Breast epithelium (tissue), 3 donors: Measurements from ENCODE around the gene CHST2.

Experiments used
- POLR2A ChIP-seq: fragments of 450-650 bp; IDR thresholded peaks from one replicate; pipeline ENCODE4 v1.6.1; 2016; ENCODE audit warnings: antibody characterized with exemption, mild to moderate bottlenecking, moderate library complexity
- TF ChIP-seq, protein P1 (sequence below), 3 donors: fragments of 450-650 bp; IDR thresholded peaks; one replicate each; pipeline ENCODE4 v1.5.1; 2016 to 2017; ENCODE audit warnings: antibody characterized with exemption in 3 of 3, mild to moderate bottlenecking in 3 of 3, moderate library complexity in 3 of 3

GRCh38 chr3:143160437-143160836 is 40.9 kb downstream of the CHST2 start:
- TF ChIP-seq POLR2A = no peak
- TF ChIP-seq, protein P1, sequence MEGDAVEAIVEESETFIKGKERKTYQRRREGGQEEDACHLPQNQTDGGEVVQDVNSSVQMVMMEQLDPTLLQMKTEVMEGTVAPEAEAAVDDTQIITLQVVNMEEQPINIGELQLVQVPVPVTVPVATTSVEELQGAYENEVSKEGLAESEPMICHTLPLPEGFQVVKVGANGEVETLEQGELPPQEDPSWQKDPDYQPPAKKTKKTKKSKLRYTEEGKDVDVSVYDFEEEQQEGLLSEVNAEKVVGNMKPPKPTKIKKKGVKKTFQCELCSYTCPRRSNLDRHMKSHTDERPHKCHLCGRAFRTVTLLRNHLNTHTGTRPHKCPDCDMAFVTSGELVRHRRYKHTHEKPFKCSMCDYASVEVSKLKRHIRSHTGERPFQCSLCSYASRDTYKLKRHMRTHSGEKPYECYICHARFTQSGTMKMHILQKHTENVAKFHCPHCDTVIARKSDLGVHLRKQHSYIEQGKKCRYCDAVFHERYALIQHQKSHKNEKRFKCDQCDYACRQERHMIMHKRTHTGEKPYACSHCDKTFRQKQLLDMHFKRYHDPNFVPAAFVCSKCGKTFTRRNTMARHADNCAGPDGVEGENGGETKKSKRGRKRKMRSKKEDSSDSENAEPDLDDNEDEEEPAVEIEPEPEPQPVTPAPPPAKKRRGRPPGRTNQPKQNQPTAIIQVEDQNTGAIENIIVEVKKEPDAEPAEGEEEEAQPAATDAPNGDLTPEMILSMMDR (IDR thresholded peaks at IDR 0.05) = no peak
